Lower lobe of right lung (tissue), 2 donors: ENCODE measurements around the gene C5orf46. TPM values are rescaled to one million over a fixed set of nuclear protein-coding genes. Genes with fewer than 3 reads are reported as not detected.
"Not testable (repeated sequence)": the region's sequence is repeated elsewhere in the genome, so short reads cannot be mapped to it uniquely, and the experiment has no call there.

ENCODE experiments used
- ATAC-seq, 2 donors: fragments of 200-7000 bp; cut with Tn5 transposase; one replicate each; pipeline ENCODE4 v1.9.1; 2020 to 2022; ENCODE audit warnings: mild to moderate bottlenecking in 2 of 2, moderate library complexity in 2 of 2
- DNase-seq: peaks from one replicate; pipeline ENCODE4 v3.0.0-alpha.2; 2020
- H3K27ac ChIP-seq: fragments of 200-600 bp; one replicate; pipeline ENCODE4 v1.8.0; 2022
- H3K27me3 ChIP-seq: fragments of 200-600 bp; one replicate; pipeline ENCODE4 v1.8.0; 2022; ENCODE audit warnings: low read depth
- H3K36me3 ChIP-seq: fragments of 200-600 bp; one replicate; pipeline ENCODE4 v1.8.0; 2022; ENCODE audit warnings: mild to moderate bottlenecking
- H3K4me1 ChIP-seq: fragments of 200-600 bp; one replicate; pipeline ENCODE4 v1.8.0; 2022
- H3K4me3 ChIP-seq: fragments of 200-600 bp; one replicate; pipeline ENCODE4 v1.8.0; 2022; ENCODE audit warnings: mild to moderate bottlenecking
- H3K9me3 ChIP-seq: fragments of 200-600 bp; one replicate; pipeline ENCODE4 v1.8.0; 2022
- intact Hi-C: fragments of 100-400 bp; cut with DNase I; formaldehyde crosslinking; loops from one replicate; pipeline ENCODE4 v1.11.0; 2022
- total RNA-seq: library from RNA; stranded (reverse); fragmentation: NEBNext Ultra II Directional; extraction: Animal tissue kit (Norgen Biotek cat#: 25700); gene quantifications from one replicate; pipeline ENCODE4 v1.2.1, GENCODE V29; 2021
- TF ChIP-seq, protein P1 (sequence below): fragments of 200-600 bp; IDR thresholded peaks from one replicate; pipeline ENCODE4 v1.8.0; 2022; ENCODE audit warnings: antibody characterized with exemption, mild to moderate bottlenecking
- donor health status: DM: no; HTN: yes; CAD: no; lungs with severe emphysema.

C5orf46 gene
- total RNA-seq, 1 donor from 2014 or later, result not detected

GRCh38 chr5:147876141-147876540 lies 30.2 kb downstream of the C5orf46 start:
- no peaks in the 10 kb centered on the region for H3K27me3 ChIP-seq
- H3K4me1 ChIP-seq, result no peaks in the 10 kb centered on the region
- no peak overlapping the region for H3K4me3 ChIP-seq
- no peak overlapping the region for H3K27ac ChIP-seq
- ATAC-seq (no peak), DNase-seq (no peak)
- intact Hi-C loops, result no loop called here
- TF ChIP-seq, protein P1, sequence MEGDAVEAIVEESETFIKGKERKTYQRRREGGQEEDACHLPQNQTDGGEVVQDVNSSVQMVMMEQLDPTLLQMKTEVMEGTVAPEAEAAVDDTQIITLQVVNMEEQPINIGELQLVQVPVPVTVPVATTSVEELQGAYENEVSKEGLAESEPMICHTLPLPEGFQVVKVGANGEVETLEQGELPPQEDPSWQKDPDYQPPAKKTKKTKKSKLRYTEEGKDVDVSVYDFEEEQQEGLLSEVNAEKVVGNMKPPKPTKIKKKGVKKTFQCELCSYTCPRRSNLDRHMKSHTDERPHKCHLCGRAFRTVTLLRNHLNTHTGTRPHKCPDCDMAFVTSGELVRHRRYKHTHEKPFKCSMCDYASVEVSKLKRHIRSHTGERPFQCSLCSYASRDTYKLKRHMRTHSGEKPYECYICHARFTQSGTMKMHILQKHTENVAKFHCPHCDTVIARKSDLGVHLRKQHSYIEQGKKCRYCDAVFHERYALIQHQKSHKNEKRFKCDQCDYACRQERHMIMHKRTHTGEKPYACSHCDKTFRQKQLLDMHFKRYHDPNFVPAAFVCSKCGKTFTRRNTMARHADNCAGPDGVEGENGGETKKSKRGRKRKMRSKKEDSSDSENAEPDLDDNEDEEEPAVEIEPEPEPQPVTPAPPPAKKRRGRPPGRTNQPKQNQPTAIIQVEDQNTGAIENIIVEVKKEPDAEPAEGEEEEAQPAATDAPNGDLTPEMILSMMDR, result no peak
- no peaks in the 10 kb centered on the region for H3K36me3 ChIP-seq
- no peaks in the 10 kb centered on the region for H3K9me3 ChIP-seq

DNA sequence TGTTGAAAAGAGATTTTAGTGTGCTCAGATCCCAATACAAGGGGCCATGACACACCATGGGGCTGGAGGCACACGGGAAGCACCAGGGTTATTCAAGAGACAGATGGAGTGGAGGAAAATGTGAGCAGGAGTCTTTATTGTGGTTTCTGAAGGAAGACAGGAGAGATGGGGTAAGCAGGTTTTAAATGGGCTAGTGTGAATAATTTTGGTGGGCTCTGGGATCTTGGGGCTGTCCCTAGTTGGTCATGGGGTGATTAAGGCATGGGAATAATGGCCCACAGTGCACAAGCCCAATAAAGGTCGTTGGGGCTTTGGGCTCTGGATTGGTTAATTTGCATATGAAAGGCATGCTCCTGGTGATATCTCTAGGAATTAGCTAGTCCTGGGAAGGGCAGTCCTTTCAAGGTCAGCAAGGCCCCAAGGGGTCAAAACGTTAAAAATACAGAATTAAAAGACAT lies 31.4 kb downstream of the C5orf46 start:
- no peak overlapping the region for H3K27ac ChIP-seq
- H3K36me3 ChIP-seq, result no peaks in the 10 kb centered on the region
- H3K4me1 ChIP-seq, result no peaks in the 10 kb centered on the region
- H3K9me3 ChIP-seq, result no peaks in the 10 kb centered on the region
- no peak for ATAC-seq
- no peaks in the 10 kb centered on the region for H3K27me3 ChIP-seq
- H3K4me3 ChIP-seq, result no peak overlapping the region
- DNase-seq, result no peak
- TF ChIP-seq, protein P1, result no peak
- intact Hi-C loops, result no loop called here

DNA sequence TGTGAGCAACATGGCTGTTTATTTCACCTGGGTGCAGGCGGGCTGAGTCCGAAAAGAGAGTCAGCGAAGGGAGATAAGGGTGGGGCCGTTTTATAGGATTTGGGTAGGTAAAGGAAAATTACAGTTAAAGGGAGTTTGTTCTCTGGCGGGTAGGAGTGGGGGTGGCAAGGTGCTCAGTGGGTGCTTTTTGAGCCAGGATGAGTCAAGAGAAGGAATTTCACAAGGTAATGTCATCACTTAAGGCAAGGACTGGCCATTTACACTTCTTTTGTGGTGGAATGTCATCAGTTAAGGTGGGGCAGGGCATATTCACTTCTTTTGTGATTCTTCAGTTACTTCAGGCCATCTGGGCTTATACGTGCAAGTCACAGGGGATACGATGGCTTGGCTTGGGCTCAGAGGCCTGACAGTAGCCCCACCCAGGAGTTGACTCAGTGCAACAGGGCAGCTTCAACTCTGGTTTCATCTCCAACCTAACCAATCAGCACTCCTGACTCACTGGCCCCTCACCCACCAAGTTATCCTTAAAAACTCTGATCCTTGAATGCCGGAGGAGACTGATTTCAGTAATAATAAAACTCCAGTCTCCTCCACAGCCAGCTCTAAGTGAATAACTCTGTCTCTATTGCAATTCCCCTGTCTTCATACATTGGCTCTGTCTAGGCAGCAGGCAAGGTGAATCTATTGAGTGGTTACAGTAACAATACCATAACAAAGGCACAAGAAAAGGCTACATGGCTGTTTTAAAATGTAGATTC lies 32.0 kb downstream of the C5orf46 start:
- H3K27ac ChIP-seq, H3K4me1 ChIP-seq, H3K36me3 ChIP-seq, H3K27me3 ChIP-seq, H3K9me3 ChIP-seq, ATAC-seq, intact Hi-C loops, H3K4me3 ChIP-seq, DNase-seq: not testable (repeated sequence)

DNA sequence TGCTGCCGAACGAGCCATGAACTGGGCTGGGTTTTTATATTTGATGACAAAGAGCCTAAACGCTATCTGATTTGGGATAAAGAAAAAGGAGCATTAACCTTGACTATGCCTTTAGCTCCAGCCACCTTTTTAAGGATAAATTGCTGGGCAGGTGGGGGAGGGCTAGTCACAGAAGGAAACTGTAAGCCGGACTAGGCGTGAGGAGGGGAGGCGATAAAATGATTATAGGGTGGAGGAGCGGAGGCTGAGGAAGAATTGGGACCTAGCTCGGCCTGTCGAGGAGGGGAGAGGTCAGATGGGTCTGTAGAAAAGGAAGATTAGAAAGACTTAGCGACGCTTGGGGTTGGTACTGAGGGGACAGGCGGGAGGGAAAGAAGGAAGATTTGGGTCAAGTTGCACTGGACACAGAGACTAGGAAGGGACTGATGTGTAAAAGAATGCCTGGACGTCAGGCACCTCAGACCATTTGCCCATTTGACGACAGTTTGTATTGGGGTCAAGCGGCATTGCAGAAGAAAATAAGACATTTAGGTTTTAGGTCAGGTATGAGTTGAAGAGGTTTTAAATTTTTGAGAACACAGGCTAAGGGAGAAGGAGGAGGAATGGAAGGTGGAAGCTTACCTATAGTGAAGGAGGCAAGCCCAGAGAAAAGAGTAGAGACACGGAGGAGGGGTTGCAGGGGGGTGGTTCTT lies 33.4 kb downstream of the C5orf46 start:
- H3K27ac ChIP-seq, DNase-seq, intact Hi-C loops, H3K27me3 ChIP-seq, H3K4me1 ChIP-seq, ATAC-seq, H3K36me3 ChIP-seq, H3K4me3 ChIP-seq, H3K9me3 ChIP-seq: not testable (repeated sequence)

DNA sequence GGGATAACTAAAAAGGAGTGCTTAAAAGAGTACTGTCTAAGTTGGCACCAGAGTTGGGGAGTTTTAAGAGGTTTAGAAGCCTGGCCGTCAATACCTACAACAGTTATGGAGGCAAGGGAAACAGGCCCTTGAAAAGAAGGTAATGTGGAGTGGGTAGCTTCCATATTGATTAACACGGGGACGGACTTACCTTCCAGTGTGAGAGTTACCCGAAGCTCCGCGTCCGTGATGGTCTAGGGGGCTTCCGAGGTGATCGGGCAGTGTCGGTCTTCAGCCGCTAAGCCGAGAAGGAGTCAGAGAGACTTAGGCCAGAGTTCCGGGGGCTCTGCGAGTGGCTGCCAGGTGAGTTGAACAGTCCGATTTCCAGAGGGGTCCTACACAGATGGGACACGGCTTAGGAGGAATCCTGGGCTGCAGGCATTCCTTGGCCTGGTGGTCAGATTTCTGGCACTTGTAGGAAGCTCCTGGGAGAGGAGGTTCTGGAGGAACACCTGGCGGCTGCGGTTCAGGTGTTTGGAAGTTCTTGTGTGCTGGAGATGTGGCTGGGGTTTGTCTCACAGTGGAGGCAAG lies 34.3 kb downstream of the C5orf46 start:
- not testable (repeated sequence) for ATAC-seq, H3K27ac ChIP-seq

DNA sequence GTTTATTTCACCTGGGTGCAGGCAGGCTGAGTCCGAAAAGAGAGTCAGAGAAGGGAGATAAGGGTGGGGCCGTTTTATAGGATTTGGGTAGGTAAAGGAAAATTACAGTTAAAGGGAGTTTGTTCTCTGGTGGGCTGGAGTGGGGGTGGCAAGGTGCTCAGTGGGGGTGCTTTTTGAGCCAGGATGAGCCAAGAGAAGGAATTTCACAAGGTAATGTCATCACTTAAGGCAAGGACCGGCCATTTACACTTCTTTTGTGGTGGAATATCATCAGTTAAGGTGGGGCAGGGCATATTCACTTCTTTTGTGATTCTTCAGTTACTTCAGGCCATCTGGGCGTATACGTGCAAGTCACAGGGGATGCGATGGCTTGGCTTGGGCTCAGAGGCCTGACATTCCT lies 36.4 kb downstream of the C5orf46 start:
- H3K27me3 ChIP-seq, intact Hi-C loops, H3K4me3 ChIP-seq, H3K27ac ChIP-seq, H3K9me3 ChIP-seq, DNase-seq, ATAC-seq, H3K36me3 ChIP-seq, H3K4me1 ChIP-seq: not testable (repeated sequence)

More for the DNA sequence above, 34.3 kb downstream of the C5orf46 start:
- H3K9me3 ChIP-seq, H3K4me3 ChIP-seq, H3K4me1 ChIP-seq, H3K27me3 ChIP-seq, intact Hi-C loops, H3K36me3 ChIP-seq, DNase-seq: not testable (repeated sequence)

GRCh38 chr5:147869112-147869511 lies 37.2 kb downstream of the C5orf46 start:
- Histone ChIP-seq H3K27ac (no peak overlapping the region), H3K27me3 (no peaks in the 10 kb centered on the region), H3K9me3 (no peaks in the 10 kb centered on the region), H3K4me3 (no peak overlapping the region), H3K4me1 (no peaks in the 10 kb centered on the region), H3K36me3 (no peaks in the 10 kb centered on the region)
- intact Hi-C loops, result no loop called here
- TF ChIP-seq, protein P1, result no peak
- ATAC-seq (no peak), DNase-seq (no peak)
